Uterus (tissue), 2 donors: ENCODE measurements around the gene SYNJ1.

ENCODE experiments used
- CTCF ChIP-seq, 4 experiments: fragments of 200-600 bp in 2 of 4; fragments of 450-650 bp in 2 of 4; sonication (generic) in 2 of 4; IDR thresholded peaks; one replicate each; pipeline ENCODE4 v1.5.1; 2016 to 2019; ENCODE audit warnings: antibody characterized with exemption in 4 of 4, mild to moderate bottlenecking in 2 of 4, moderate library complexity in 1 of 4
- POLR2A ChIP-seq, 2 donors: fragments of 450-650 bp; IDR thresholded peaks; one replicate each; pipeline ENCODE4 v1.6.1; 2016; ENCODE audit warnings: antibody characterized with exemption in 2 of 2, mild to moderate bottlenecking in 1 of 2, moderate library complexity in 1 of 2

GRCh38 chr21:32682696-32683474 is 44.9 kb downstream of the SYNJ1 start:
- no peak for TF ChIP-seq CTCF (IDR thresholded peaks at IDR 0.05)
- TF ChIP-seq POLR2A (IDR thresholded peaks at IDR 0.05): no peak
